G401 (cell line): ENCODE measurements around the gene PODXL. TPM values are rescaled to one million over a fixed set of nuclear protein-coding genes. Genes with fewer than 3 reads are reported as not detected.

Experiments used
- DNase-seq: peaks from one replicate; pipeline ENCODE4 v3.0.0-alpha.2; 2015; ENCODE audit warnings: low spot score
- in situ Hi-C: cut with HindIII; loops from 2 replicates; pipeline ENCODE4 v1.10.0; 2016; ENCODE audit warnings: low sequenced_read_pairs, mixed read lengths
- total RNA-seq: library from RNA; depleted of rRNA; stranded (reverse); fragments of >200 nt; shearing (Covaris generic); gene quantifications from 2 replicates; pipeline ENCODE4 v1.2.3, GENCODE V29; 2014

PODXL gene
- total RNA-seq, 1 experiment from 2014 or later, result 0.92 TPM

GRCh38 chr7:131568970-131569369, 12.5 kb upstream of the PODXL start:
- in situ Hi-C loops, result no loop called here
- DNase-seq, result no peak

DNA sequence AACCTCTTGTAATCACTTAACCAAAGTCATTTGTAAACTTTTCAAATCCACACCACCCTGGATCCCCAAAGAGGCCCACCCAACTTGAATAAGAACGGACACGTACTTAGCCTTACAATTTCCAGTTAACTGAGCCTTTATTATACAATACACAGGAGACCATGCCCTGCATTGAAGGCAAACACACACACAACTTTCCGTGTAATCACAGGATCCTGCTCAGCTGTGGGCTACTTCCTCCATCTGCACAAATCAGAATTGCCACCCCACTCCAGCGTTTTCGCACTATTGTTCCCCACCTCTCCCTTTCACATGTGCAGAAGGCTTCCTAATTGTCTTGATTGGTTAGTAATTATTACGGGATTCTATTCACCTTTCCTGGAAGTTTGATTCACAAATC, 12.1 kb upstream of the PODXL start:
- DNase-seq, result no peak
- in situ Hi-C loops, result no loop called here

- DNase-seq, result no peak
- in situ Hi-C loops, result no loop called here
Observed at GRCh38 chr7:131564640-131565039, 8.2 kb upstream of the PODXL start.

DNA sequence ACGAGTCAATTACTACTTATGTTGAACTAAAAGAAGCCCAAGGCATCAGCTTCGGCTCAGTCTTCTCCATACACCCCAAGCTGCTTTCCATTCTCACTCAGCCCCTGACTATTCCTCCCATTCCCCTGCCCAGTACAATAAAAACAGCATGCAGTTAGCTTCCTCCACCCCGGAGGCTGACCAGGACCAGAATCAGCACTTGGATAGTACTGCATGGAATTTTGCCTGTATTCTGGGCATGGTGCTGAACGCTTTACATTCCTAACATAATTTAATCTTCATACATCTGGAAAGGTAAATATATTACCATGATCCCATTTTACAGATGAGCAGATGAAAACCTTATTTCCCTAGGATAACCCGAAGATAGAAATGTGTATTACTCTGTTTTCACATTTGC, 7.5 kb upstream of the PODXL start:
- in situ Hi-C loops, result no loop called here
- DNase-seq, result no peak

DNA sequence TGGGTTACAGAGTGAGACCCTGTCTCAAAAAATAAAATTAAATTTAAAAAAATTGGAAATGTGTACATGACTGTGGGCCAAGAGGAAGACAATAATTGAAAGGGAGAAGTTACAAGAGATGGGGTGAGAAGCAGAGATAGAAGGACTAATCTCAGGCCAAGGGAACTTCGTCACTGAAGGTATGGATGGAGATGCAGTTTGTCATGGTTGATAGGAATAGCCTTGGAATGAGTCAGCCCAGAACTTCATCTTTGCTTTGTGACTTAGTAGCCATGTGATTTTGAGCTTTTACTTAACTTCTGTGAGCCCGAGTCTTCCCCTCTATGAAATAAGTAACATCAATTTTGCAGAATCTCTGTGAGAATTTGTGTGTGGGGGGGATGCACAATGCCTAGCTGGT, 6.5 kb upstream of the PODXL start:
- no peak for DNase-seq
- in situ Hi-C loops, result no loop called here

- in situ Hi-C loops, result no loop called here
- DNase-seq, result no peak
Observed at GRCh38 chr7:131560061-131560460, 3.6 kb upstream of the PODXL start.

- no peak for DNase-seq
- in situ Hi-C loops, result no loop called here
Observed at GRCh38 chr7:131557652-131558385, 1.4 kb upstream of the PODXL start.

DNA sequence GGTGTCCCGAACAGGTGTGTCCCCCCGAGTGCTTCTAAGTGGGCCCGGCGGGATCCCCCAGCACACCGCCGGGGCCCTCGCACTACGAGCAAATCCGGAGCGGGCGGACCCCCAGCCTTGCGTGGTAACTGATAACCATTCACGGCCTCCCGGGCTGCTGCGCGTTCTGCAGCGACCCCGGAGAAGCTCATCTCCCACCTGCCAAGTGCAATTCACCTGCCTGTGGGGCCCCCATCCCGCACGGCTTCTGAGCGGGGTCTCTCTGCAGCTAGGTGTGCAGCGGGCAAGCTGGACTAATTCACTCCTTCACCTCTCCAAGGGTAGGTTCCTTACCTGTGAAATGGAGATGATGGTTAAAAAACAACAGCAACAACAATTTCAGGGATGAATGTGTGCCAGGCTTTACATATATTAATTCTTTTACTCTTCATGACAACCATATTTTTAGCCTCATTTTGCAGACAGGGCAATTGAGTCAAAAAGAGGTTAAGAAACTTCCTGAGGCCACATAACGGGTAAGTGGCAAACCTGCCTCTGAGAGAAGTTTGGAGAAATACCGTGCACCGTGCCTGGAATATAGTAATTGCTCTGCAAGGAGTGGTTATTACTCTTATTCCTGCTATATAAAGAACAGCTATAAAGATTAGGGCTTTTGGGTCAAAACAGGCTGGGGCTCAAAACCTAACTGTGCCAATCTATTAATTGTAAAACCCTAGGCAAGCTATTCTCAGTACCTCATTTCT, 652 bp upstream of the PODXL start:
- no peak for DNase-seq

GRCh38 chr7:131555552-131556052, 826 bp downstream of the PODXL start:
- in situ Hi-C loops, result no loop called here
- no peak for DNase-seq

More for the DNA sequence above, 652 bp upstream of the PODXL start:
- in situ Hi-C loops, result no loop called here

GRCh38 chr7:131554880-131555516, 1.4 kb downstream of the PODXL start:
- in situ Hi-C loops, result no loop called here
- DNase-seq, result no peak

DNA sequence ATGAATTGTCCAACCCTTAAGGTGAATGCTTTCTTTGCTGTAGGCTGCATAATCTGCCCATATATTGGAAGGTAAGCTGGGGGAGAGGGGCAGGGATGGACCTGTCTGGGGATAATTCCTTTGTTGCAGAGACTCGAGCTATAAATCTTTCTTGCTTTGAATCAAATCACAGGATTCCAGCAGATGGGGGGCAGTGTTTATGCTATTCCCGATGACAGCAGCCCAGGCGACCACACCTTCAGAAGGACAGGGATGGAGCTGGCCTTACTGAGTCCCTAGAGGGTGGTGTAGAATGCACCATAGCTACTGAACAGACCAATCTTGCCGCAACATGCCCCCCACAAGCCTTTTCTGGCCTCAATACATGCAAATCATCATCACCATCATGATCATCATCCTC, 2.5 kb downstream of the PODXL start:
- in situ Hi-C loops, result no loop called here
- no peak for DNase-seq

GRCh38 chr7:131552053-131552452, 4.4 kb downstream of the PODXL start:
- in situ Hi-C loops, result no loop called here
- no peak for DNase-seq

DNA sequence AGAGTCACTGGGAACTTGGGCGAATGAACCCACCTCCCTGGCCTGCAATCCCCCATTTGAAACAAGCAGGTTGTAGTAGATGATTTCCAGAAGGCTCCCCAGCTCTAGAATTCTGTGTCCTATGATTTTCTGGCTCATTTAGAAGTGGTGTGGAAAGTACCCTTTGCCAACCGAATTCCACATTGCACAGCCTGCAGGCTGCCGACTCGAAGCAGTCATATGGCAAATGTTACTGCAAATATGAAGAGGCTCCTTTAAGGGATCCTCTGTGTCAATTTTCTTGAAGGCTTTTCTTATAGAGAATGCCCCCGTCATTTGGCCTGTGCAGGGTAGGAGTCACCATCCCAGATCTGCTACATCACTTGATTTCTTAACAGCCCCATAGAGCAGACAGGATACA, 5.6 kb downstream of the PODXL start:
- in situ Hi-C loops, result no loop called here

GRCh38 chr7:131548371-131548770, 8.1 kb downstream of the PODXL start:
- in situ Hi-C loops, result no loop called here
- no peak for DNase-seq

More for the DNA sequence above, 5.6 kb downstream of the PODXL start:
- DNase-seq, result no peak

DNA sequence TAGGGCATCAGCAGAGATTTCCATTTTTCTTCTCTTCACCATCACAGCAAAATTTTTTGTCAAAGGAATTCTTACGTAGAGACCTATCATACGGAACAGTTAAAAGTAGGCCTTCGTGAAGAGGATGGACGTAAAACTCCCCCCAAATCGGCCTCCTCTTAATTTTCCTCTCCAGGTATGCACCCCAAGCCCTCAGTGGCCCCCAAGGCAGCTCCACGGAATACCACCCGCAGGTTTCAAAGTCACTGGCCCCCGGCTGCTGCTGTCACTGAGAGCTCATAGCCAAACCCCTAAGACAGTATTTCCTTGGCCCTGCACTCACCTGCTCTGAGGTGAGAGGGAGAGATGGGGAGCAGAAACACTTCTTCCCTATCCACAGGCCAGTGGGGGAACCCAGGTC, 8.8 kb downstream of the PODXL start:
- no peak for DNase-seq
- in situ Hi-C loops, result no loop called here

DNA sequence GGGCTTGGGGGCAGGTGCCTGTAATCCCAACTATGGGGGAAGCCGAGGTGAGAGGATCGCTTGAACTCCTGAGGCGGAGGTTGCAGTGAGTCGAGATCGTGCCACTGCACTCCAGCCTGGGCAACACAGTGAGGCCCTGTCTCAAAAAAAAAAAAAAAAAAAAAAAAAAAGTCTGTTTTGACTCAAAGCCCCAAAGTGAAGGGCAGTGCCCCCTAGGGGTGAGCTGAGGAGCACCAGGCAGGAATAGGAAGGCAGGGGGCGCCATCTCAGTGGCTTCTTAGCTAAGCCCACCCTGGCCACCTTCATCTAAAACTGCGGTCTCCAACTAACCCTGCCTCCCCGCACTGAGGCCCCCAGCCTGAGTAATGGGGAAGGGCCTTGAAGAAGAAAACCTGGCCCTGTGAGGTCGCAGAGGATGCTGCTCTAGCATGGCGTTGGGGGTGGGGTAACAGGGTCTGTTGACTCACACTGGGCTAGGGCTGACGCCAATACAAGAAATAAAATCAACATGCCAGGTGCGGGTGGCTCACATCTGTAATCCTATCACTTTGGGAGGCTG, 9.8 kb downstream of the PODXL start:
- in situ Hi-C loops, result no loop called here
- peak; percentile 13 for DNase-seq

DNA sequence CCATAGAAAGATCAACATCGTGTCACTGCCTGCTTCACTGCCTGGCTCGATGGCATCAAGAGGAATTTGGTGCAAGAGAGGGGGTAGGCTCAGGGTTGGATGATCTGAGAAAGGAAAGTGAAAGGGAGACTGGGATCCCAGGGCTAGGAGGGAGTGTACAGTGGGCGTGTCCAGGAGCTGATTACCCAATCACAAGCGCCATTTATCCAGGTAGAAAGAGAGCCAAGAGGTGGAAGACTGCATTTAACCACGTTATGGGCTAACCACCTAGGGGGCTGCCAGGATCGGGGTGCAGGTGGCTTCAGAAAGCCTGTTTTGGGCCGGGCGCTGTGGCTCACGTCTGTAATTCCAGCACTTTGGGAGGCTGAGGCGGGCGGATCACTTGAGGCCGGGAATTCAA, 10.3 kb downstream of the PODXL start:
- in situ Hi-C loops, result no loop called here
- DNase-seq, result no peak

GRCh38 chr7:131544449-131545301, 11.8 kb downstream of the PODXL start:
- in situ Hi-C loops, result no loop called here
- DNase-seq, result no peak

GRCh38 chr7:131544021-131544420, 12.4 kb downstream of the PODXL start:
- in situ Hi-C loops, result no loop called here
- no peak for DNase-seq
